Retina (tissue), 1 donor: Measurements from ENCODE around the gene SLC9A2.

ENCODE experiments used
- DNase-seq: peaks from one replicate; pipeline ENCODE4 v3.0.0-alpha.2; 2016

The SLC9A2 gene

DNA sequence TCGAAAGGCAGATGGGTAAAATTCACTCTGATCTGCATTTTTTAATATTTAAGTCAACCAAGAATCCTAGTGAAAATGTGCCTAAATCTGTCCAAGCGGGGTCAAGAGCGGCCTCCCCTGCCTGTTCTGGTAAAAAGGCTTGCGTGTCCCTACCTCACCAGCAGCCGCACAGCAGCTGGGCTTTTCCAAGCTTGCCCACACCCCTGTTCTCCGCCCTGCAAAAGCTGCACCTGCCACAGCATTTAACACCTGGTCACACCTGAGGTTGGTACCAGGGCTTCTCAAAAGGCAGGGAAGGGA, 116.7 kb downstream of the SLC9A2 start:
- no peak for DNase-seq

DNA sequence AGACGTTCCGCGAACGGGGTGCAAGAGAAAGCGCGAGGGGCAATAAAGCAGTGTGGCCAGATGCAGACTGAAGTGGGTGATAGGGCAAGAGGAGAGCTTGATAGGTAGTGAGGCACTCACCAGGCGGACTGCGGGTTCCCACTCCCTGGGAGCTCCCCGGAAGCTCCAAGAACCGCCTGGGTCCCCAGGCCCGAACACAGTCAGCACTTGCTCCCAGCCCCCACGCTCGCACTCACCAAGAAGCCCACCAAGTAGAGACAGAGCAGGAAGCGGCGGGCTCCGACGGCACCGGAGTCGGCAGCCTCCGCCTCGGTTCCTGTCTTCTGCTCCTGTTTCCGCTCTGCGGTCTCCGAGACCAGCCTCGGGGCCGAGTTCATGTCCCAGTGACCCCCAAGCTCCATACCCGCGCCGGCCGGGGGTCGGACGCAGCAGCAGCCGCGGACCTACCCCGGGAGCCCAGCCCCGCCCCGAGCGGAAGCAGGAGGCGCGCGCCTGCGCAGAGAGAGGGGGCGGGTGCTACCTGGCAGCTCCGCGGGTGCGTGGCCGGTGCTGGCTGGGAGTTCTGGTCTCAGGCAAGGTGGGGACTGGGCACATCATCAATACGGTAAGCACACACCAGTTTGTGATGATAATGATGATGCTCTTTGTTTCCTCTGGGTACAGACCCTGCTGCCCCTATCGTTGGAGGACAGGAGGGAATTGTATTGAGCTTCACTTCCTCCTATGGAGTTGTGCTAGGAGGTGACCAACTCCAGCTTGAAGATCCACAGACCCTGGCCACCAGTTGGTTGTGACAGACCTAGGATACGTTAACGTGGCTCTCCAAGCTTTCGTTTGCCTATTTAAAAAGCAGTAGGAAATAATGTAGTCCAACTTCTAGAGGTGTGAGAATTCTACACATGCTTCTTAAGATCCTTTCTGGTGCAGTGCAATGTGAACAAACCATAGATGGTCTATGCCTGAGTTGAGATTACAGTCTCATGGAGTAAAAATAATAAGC, 117.4 kb downstream of the SLC9A2 start:
- DNase-seq: peak; percentile 95

DNA sequence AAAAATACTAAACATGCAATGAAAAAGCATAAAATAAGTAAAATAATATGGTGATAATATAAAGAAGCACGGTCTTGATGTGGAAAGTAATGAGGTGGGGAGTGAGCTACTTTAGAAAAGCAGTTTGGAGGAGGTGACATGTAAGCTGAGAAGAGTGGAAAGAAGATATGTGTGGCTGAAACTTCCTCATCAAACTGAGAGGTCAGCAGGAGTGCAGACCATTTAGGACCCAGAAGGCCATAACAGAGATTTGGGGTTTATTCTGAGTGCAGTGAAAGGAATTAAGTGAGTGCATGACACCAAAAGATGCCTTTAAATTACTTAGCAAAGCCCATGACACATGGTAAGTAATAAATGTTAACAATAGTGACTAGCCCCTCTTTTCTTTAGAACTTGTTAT, 118.1 kb downstream of the SLC9A2 start:
- no peak for DNase-seq

DNA sequence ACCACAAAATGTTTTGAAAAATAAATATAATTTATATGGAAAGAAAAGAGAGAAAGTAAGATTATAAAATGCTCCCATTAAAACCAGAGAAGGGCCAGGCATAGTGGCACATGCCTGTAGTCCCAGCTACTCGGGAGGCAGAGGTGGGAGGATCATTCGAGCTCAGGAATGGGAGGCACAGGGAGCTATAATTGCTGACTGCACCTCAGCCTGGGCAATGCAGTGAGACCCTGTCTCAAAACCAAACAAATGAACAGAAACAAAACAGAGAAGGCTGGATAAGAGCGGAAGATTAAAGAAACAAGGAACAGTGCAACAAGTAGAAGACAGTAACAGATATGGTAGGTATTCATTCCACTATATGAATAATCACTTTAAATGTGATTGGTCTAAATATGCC, 123.9 kb downstream of the SLC9A2 start:
- no peak for DNase-seq

DNA sequence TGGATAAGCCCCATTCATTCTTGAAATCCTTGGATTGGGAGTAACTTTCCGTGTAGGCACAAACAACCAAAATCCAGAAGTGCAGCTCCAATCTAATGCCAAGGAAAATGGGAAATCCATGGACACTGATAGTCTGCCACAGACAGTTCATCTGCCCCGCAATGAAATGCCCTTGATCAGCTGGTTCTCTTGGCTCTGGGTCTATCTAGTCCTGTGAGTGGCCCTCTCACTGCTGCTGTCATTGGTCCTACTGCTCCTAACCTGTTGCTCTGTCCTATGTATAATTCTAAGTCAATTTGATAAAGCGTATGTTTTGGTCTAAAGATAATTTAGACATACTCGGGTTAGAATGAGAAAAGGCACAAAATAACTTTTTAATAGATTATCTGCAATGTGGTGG, 128.8 kb downstream of the SLC9A2 start:
- no peak for DNase-seq

DNA sequence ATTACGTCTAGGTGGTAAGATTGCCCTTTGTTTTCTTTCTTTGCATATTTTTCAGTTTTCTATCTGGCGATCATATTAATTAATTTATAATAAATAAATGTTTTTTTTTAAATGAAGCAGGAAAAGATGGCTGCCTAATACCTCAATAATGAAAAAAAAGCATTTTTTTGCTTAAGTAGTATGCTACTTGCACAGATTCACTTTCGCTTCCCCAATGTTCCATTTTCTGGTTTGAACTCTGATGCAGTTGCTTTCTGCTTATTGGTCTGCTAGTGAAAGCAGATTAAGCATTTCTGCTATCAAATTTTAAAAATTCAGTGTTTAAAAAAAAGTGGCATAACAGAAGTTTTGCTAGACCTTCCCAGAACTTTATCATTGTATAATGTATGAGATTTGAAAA, 130.6 kb downstream of the SLC9A2 start:
- no peak for DNase-seq

DNA sequence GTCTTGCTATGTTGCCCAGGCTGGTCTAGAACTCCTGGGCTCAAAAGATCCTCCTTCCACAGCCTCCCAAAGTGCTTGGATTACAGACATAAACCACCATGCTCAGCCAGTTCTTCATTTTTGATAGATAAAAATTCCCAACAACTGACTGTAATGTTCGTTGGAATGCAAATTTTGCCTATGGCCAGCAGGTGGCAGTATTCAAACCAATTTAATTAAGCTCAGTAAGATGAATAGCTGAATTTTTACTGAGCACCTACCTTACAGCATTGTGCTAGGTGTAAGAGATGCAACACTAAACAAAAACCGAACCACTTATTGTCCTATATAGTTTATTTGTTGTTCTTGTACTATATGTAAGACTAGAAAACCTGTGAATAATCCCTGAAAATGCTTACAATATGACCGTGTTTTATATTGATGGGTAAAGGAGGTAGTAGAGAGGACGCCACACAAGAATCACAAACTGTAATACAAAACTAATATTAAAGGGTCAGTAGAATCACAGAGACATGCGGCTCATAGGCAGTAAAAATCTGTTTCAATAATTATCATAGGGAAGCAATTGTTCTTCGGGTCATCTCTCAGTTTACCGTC, 134.3 kb downstream of the SLC9A2 start:
- DNase-seq: peak; percentile 28

DNA sequence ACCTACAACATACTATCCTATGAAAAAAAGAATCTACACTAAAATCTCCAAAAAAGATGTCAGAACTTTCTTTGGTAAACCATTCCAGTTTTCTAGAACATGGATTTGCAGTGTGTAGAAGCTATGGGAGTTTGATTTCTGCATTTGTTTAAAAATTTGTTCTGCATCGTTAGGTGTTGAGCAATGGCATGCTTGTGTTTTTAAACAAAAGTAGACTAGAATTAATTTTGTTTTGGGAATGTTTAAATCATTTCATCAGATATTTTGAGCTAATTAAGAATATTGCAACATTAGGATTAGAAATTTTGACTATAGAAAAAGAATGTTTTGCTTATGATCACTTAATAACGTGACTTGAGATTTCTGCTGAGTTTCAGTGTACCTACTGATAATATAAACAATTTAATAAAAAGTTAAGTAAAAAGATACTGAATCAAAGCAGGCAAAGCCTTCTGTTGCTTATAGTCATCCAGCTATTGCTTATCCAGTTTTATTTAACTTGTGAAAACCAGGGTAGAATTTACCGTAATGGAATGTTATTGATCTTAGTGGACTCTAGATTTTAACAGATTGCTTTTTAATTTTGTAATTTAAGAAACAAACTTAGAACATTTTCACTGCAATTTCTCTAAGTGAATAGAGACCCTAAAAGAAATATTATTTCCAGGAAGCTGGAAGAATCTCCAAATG, 135.2 kb downstream of the SLC9A2 start:
- DNase-seq: no peak

DNA sequence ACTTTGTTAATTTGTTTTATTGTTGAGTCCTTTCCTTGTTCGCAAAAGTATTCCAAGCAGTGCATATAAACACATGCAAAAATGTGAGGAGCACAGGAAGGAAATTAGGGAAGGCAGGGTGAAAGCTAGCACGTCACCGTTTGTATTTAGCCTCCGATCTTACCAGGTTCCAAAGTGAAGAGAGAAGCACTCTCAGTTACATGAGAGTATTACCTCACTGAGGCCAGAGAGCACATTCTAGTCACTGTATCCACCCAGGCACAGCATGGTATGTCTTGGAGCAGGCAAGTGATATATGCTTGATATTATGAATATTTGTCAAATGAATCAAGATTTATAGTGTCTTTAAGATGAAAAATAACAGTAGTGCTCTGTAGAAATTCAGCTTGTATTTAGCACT, 135.9 kb downstream of the SLC9A2 start:
- no peak for DNase-seq

DNA sequence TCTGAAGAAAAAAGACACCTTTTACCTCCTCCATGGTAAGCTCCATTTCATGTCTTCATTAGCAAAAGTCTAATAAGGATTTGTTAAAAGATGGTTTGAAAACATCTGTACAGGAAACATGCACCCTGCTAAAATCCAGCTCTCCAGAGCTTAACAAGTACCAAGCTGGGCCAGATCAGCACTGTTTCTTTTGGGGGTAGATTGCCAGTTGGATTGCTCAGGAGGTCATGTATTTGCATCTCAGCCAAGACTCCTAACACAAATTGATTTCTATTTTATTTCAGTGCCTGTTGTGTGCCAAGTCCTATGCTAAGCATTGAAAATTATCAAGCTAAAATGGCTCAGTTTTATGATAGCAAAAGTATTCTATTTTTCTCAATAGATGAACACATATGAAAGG, 139.1 kb downstream of the SLC9A2 start:
- DNase-seq: no peak
